LNCaP clone FGC (cell line): ENCODE results near the gene AMBRA1.
A peak's percentile ranks its signal among the peaks of the same experiment; 100 is the strongest.

Experiments
- DNase-seq: peaks from one replicate; pipeline ENCODE4 v3.0.0-alpha.2; 2011; ENCODE audit warnings: low read depth
- H3K4me3 ChIP-seq: 2 replicates; pipeline ENCODE4 v1.5.1; 2011; ENCODE audit warnings: mild to moderate bottlenecking, low read depth, low read length, control low read depth
- TF ChIP-seq, protein P1 (sequence below): IDR thresholded peaks from 2 replicates; pipeline ENCODE4 v1.5.1; 2012; ENCODE audit warnings: mild to moderate bottlenecking; ENCODE audit not compliant: control insufficient read depth, insufficient read depth; ENCODE audit errors: extremely low read depth

AMBRA1 gene

DNA sequence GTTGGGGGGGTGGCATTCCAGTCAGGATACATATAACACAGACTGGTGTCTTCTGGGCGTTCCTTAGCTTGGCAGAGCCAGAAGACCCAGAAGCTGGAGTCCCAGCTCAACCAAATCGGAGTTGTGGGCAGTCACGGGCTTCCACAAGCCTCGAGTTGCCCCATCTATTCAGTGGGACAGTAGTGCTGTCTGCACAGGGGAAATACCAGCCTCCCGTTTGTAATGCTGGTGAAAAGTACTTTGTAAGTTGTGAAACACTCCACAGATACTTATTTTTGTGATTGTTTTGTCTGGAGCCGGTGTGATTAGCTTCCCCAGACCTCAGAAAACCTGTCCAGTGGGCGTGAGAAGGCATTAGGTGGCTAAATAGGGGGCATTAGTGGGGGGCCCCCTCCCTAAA lies 232.9 kb downstream of the AMBRA1 start:
- DNase-seq, result no peak
- H3K4me3 ChIP-seq, result no peak overlapping the region
- TF ChIP-seq, protein P1, sequence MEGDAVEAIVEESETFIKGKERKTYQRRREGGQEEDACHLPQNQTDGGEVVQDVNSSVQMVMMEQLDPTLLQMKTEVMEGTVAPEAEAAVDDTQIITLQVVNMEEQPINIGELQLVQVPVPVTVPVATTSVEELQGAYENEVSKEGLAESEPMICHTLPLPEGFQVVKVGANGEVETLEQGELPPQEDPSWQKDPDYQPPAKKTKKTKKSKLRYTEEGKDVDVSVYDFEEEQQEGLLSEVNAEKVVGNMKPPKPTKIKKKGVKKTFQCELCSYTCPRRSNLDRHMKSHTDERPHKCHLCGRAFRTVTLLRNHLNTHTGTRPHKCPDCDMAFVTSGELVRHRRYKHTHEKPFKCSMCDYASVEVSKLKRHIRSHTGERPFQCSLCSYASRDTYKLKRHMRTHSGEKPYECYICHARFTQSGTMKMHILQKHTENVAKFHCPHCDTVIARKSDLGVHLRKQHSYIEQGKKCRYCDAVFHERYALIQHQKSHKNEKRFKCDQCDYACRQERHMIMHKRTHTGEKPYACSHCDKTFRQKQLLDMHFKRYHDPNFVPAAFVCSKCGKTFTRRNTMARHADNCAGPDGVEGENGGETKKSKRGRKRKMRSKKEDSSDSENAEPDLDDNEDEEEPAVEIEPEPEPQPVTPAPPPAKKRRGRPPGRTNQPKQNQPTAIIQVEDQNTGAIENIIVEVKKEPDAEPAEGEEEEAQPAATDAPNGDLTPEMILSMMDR, result no peak

- no peak for DNase-seq
- H3K4me3 ChIP-seq, result no peak overlapping the region
- TF ChIP-seq, protein P1, result no peak
Observed at GRCh38 chr11:46359953-46360352, 233.9 kb downstream of the AMBRA1 start.

- TF ChIP-seq, protein P1, result no peak
- DNase-seq, result no peak
- H3K4me3 ChIP-seq, result no peak overlapping the region
Observed at GRCh38 chr11:46357483-46357936, 236.3 kb downstream of the AMBRA1 start.

DNA sequence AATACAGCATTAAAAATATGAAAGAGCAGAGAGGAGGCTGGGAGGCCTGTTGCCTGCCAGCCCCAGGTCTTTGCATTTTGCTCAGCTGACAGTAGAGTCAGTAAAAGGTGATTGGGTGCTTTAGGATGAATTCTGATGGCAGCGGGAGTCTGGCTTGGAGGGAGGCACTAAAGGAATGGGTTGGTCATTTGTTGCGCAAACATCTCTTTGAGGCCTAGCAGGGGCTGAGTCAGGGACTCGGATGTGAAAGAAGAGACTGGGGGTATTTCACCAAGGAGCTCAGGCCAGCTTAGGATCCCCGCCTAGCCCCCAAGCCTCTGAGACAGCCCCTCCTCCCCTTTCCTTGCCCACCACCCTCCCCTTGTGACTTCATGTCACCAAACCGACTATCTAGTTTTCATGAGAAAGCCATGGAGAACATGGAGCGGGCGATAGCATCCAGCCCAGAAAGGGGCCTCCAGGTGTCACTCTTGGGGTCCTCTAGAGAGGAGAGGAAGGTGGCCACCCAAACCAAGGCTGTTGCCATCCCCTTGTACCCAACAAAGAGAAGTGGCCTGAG lies 236.8 kb downstream of the AMBRA1 start:
- H3K4me3 ChIP-seq, result no peak overlapping the region
- TF ChIP-seq, protein P1, result no peak
- DNase-seq, result no peak

DNA sequence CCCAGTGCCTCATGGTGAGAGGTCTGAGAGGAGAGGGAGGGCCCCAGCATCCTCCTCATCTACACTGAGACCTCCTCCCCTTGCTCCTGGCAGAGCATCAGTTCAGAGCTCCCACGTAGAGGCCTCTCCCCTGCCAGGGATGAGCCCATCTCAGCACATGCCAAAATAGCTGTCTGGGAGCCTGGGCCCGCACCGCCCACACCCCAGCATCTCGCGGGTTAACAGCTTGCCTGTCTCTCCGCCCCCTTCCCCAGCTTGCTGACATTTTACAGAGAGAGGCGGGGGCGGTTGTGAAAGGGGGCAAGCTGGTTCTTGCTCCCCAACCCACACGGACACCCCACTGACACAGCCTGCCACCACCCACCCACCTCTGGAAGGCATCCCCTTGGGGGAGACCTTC lies 240.1 kb downstream of the AMBRA1 start:
- TF ChIP-seq, protein P1, result no peak
- H3K4me3 ChIP-seq, result no peak overlapping the region
- DNase-seq, result no peak

- no peak overlapping the region for H3K4me3 ChIP-seq
- TF ChIP-seq, protein P1, result peak; percentile 44
- no peak for DNase-seq
Observed at GRCh38 chr11:46352063-46352841, 241.6 kb downstream of the AMBRA1 start.
